CD1c-positive myeloid dendritic cell (primary cell): ENCODE data around the gene MRPL14.

Source experiments
- DNase-seq: peaks from one replicate; pipeline ENCODE4 v3.0.0-alpha.2; 2016; ENCODE audit errors: extremely low spot score

MRPL14 gene

DNA sequence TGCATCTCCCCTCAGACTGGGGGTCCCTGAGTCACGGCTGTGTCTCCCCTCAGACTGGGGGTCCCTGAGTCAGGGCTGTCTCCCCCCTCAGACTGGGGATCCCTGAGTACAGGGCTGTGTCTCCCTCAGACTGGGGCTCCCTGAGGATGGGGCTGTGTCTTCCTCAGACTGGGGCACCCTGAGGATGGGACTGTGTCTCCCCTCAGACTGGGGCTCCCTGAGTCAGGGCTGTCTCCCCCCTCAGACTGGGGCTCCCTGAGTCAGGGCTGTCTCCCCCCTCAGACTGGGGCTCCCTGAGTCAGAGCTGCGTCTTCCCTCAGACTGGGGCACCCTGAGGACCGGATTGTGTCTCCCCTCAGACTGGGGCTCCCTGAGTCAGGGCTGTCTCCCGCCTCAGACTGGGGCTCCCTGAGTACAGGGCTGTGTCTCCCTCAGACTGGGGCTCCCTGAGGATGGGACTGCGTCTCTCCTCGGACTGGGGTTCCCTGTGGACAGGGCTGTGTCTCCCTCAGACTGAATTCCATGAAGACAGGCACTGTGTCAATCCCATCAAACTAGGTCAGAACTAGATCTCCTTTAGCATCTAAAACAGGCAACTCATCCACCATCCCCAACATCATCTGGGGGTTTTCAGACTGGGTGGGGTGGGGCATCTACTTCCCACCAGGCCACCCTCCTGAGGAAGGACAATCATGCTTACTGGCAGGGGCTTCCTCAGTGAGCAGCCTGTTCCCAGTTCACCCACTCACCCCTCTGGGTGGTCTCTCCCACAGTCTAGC, 60.7 kb downstream of the MRPL14 start:
- no peak for DNase-seq

DNA sequence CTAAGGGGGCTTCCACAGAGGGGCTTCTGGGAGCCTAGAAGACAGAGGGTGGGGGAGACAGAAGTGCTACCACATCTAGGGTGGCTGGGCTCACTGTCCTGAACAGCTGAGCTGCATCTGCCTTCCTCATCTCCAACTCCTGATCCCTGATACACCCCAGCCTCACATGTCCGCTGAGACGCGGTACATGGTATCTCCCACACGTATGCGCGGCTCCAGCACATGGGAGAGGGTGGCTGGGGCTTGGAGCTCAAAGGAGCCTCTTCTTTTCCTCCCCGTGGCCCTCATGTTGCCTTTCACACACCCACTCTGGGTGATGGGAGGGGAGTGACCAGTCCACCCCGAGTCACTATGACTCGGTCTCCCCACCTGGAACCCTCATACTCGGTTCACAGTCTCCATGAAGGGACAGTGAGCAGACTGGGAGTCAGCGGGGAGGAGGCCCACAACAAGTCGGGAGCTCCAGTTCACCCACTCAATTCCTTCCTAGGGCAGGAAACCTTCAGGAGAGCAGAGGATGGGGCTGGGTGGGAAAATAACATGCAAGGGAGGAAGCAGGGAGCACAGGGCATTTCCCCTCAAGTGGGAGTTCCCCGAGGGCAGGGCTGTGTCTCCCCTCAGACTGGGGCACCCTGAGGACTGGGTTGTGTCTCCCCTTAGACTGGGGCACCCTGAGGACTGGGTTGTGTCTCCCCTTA, 61.7 kb downstream of the MRPL14 start:
- no peak for DNase-seq

DNA sequence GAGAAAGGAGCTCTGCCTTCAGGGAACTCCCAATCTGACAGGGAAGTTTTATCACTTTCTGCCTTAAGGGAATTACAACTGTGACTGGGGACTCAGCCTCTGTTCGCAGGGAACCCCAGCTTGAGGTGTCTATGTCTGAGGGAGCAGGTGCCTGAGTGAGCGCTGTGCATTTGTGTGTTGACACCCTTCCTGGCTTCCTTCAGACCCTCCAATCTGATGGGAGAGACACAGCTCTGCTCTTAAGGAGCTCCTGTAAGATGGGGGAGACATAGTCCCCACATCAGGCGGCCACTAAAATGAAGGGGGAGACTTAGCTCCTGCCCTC, 62.3 kb downstream of the MRPL14 start:
- DNase-seq = no peak

DNA sequence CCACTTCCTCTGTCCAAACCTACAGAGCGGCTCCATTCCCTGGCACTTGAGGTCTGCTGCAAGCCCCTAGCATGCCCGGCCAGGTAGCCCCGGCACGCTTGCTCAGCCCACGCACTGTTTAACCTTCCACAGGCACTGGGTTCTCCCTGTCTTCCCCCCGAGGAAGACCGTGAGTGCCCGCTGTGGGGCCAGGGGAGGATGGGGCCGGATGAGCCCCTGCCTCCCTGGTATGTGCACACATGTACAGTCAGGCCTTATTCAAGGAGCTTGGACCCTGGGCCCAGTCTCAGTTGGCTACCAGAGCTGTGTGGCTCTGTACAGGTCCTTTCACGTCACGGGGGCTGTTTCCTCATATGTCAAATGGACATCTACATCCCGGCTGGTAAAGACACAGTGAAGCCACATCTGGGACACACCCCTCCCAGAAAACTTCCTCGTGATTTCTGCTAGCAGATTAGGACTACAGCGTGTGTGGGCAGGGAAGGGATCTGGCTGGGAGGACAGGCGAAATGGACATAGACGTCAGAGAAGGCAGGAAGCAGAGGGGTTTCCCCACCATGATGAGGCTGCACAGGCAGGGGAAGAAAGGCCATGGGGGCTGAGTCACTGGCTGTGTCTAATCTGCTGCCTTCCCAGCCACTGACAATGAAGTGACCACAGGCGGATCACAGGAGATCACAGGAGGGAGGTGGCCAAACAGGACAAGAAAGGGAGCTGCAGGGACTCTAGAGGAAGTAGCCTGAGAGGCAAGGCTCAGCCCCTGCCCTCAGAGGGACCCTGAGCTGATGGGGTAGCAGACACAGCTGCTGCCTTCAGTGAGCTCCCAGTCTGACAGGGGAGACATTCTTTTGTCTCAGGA, 62.9 kb downstream of the MRPL14 start:
- DNase-seq = peak; percentile 98

DNA sequence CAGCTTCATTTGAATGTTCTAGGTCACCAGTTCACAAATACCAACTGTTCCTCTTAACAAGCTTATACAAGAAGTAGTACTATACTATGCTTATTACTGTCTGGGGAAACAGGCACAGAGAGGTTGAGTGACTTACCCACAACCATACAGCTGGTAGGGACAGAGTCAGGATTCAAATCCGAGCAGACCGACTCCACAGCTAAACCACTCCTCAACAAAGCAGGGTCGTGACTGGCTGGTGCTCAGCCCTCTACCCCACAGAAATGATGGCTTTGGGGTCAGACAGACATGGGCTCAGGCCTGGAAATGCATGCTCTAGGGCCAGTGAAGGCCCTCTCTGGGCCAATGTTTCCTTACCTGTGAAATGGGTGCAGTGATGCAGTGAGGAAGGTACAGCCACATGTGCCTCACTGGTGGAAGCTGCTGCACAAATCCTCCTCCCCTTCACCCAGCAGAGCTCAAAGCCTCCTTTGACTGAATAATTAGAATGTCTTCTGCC, 63.6 kb downstream of the MRPL14 start:
- no peak for DNase-seq
